Measurements from ENCODE around the gene SAMD4B.

Gene SAMD4B

DNA sequence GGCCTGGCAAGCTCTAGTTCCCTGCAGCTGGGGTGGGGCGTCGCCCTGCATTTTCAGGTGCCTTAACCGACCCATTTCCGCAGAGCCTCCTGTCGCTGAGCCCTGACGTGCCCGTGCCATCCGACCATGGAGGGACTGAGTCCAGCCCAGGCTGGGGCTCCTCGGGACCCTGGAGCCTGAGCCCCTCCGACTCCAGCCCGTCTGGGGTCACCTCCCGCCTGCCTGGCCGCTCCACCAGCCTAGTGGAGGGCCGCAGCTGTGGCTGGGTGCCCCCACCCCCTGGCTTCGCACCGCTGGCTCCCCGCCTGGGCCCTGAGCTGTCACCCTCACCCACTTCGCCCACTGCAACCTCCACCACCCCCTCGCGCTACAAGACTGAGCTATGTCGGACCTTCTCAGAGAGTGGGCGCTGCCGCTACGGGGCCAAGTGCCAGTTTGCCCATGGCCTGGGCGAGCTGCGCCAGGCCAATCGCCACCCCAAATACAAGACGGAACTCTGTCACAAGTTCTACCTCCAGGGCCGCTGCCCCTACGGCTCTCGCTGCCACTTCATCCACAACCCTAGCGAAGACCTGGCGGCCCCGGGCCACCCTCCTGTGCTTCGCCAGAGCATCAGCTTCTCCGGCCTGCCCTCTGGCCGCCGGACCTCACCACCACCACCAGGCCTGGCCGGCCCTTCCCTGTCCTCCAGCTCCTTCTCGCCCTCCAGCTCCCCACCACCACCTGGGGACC lies 65.6 kb downstream of the SAMD4B start:
- in situ Hi-C loops (cut with HindIII; ENCODE audit: low sequenced_read_pairs): no loop called here

DNA sequence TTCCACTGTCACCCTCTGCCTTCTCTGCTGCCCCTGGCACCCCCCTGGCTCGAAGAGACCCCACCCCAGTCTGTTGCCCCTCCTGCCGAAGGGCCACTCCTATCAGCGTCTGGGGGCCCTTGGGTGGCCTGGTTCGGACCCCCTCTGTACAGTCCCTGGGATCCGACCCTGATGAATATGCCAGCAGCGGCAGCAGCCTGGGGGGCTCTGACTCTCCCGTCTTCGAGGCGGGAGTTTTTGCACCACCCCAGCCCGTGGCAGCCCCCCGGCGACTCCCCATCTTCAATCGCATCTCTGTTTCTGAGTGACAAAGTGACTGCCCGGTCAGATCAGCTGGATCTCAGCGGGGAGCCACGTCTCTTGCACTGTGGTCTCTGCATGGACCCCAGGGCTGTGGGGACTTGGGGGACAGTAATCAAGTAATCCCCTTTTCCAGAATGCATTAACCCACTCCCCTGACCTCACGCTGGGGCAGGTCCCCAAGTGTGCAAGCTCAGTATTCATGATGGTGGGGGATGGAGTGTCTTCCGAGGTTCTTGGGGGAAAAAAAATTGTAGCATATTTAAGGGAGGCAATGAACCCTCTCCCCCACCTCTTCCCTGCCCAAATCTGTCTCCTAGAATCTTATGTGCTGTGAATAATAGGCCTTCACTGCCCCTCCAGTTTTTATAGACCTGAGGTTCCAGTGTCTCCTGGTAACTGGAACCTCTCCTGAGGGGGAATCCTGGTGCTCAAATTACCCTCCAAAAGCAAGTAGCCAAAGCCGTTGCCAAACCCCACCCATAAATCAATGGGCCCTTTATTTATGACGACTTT lies 66.4 kb downstream of the SAMD4B start:
- in situ Hi-C loops (cut with HindIII; ENCODE audit: low sequenced_read_pairs): no loop called here

GRCh38 chr19:39409208-39410016 lies 67.2 kb downstream of the SAMD4B start:
- in situ Hi-C loops (cut with HindIII; ENCODE audit: low sequenced_read_pairs): no loop called here

GRCh38 chr19:39410017-39410830 lies 68.0 kb downstream of the SAMD4B start:
- in situ Hi-C loops (cut with HindIII; ENCODE audit: low sequenced_read_pairs): no loop called here

DNA sequence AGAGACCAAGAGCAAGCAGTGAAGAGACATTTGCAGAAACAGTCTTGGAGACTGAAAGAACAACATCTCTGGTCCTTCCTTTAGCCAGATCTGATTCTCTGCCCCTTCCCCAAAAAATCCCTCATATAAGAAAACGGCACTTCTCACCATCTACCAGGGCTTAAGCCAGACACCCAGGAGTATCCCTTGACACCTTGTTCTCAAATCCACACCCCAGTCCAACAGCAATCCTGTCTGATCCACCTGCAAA lies 68.5 kb downstream of the SAMD4B start:
- in situ Hi-C loops (cut with HindIII; ENCODE audit: low sequenced_read_pairs): no loop called here

DNA sequence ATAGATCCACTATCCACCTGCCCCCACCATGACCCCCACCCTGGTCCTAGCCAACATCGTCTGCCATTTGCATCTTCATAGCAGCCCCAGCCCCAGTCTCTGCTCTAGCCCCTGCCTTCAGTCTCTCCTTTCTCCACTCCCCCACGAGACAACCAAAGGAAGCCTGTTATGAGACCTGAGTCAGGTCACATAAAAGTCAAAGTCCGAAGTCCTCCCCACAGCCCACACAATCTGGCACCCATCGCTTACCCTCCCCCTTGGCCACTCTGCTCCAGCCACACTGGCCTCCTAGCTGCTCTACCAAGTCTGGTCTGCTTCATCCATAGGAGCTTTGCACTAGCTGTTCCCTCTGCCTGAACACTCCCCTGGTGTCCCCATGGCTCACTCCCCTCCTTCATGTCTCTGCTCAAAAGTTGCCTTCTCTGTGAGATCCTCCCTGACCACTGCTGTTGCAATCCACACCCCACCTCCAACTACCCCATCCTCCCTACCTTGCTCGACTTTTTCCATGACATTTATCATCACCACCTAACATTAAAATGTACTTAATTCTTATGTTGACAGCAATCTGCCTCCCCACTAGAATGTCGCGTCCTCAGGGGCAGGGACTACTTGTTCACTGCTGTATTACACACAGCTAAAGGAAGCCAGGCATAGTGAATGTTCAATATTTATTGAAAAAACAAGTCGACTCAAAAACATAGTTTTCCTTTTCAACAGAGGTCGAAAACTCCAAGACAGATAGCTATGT lies 69.0 kb downstream of the SAMD4B start:
- in situ Hi-C loops (cut with HindIII; ENCODE audit: low sequenced_read_pairs): no loop called here

DNA sequence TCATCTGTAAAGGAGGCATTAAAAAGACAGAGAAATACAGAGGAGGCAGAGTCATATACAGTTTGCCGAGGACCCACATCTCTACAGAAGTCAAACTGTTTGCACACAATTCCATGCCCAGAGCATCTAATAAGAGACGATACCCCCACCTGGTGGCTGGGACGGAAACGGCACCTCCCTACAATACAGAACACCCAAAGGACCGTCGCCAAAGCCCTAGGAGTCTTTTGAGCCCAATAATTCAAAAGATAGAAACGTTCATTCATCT lies 69.5 kb downstream of the SAMD4B start:
- in situ Hi-C loops (cut with HindIII; ENCODE audit: low sequenced_read_pairs): no loop called here

DNA sequence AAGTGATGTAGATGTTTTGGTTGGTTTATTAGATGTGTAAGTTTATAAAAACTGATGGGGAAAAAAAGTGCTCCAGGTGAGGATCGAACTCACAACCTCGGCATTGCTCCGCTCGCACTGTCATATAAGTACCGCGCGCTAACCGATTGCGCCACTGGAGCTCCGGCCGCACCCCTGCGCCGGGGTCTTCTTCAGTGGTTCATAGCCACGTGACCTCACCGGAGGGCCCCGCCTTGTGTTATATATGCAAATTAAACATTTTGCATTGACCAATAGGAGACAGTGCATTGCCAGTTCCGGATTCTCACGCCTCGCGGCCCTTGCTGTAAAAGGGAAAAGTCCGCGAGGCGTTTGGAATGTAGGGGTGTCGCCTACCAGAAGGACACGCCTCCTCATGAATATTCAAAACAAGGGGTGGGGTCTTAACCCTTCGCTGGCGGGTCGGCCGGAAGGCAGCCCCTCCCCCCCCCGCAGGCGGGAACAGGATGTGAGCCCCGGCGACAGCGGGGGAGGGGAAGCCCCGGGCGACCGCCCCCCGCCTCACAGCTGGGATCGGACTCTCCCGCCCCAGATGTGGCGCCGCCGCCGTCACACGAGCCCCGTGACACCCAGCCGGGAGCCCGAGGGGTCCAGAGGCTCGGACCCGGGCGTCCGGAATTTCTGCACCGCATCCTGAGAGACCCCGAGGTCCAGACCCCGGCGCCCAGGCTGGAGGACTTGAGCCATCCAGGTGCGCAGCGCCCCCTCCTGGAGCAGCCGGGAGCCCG lies 70.1 kb downstream of the SAMD4B start, which contains the start of gene PLEKHG2:
Gene PLEKHG2 (plus strand): TSS at position 570 of the 767 bp plus-strand sequence. CDS start 1,418 bp downstream, outside the sequence.
- in situ Hi-C loops (cut with HindIII; ENCODE audit: low sequenced_read_pairs): no loop called here

GRCh38 chr19:39412867-39413271 lies 70.6 kb downstream of the SAMD4B start:
- in situ Hi-C loops (cut with HindIII; ENCODE audit: low sequenced_read_pairs): no loop called here

- in situ Hi-C loops (cut with HindIII; ENCODE audit: low sequenced_read_pairs): no loop called here
These were observed 71.2 kb downstream of the SAMD4B start for GRCh38 chr19:39413272-39413910.

DNA sequence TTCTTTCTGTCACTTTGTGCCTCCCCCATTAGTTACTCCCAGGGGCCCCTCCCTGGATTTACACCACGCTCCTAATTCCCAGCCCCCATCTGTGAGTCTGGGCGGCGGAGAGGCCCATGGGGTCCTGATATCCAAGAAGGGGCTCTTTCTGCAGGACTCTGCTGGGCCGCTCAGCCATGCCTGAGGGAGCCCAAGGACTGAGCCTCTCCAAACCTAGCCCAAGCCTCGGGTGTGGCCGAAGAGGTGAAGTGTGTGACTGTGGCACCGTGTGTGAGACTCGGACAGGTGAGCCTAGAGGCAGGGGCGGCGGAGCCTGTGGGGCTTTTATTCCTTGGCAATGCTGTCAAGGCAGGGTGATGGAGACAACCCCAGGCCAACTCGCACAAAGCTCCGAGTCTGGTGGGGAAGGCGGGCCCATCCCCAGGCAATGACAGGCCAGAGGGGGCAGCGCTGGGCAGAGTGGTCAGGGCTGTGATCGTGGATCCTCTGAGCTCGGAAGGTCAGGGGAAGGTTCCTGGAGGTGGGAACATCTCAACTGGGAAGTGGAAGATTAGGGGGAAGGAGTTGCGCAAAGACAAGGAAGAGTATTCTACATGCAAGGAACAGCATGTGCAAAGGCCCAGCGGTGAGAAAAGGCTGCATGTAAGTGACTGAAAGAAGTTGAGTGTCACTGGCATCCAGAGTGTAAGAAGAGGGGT lies 71.8 kb downstream of the SAMD4B start:
- in situ Hi-C loops (cut with HindIII; ENCODE audit: low sequenced_read_pairs): no loop called here

DNA sequence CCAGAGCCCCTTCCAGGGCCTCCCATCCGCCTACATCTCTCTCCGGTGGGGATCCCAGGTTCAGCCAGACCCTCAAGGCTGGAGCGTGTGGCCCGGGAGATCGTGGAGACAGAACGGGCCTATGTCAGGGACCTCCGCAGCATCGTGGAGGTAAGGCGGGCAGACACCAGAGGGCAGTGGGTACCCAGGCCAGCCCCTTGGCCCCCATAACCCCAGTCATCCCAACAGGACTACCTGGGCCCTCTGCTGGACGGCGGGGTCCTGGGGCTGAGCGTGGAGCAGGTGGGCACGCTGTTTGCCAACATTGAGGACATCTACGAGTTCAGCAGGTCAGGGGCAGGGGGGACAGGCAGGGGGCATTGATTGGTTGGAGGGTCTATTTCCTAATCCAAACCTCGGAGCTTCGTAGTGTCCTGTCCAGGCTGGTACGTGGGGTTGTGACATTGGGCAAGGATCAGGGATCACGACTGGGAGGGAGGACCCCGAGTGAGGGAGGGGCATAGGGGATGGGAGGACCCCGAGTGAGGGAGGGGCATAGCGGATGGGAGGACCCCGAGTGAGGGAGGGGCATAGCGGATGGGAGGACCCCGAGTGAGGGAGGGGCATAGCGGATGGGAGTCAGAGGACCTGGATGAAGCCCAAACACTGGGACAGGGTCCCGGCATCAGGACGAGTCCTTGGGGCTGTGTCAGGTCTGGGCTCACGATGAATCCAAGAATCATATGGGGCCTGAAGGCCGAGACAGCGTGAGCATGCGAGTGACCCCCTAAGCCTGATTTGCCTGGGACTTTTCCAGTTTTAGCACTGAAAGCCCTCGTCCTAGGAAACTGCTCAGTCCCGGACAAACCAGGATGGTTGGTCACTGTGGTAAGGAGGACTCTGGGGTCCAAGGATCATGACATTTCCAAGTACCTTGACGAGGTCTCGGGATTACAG lies 73.2 kb downstream of the SAMD4B start:
- in situ Hi-C loops (cut with HindIII; ENCODE audit: low sequenced_read_pairs): no loop called here

DNA sequence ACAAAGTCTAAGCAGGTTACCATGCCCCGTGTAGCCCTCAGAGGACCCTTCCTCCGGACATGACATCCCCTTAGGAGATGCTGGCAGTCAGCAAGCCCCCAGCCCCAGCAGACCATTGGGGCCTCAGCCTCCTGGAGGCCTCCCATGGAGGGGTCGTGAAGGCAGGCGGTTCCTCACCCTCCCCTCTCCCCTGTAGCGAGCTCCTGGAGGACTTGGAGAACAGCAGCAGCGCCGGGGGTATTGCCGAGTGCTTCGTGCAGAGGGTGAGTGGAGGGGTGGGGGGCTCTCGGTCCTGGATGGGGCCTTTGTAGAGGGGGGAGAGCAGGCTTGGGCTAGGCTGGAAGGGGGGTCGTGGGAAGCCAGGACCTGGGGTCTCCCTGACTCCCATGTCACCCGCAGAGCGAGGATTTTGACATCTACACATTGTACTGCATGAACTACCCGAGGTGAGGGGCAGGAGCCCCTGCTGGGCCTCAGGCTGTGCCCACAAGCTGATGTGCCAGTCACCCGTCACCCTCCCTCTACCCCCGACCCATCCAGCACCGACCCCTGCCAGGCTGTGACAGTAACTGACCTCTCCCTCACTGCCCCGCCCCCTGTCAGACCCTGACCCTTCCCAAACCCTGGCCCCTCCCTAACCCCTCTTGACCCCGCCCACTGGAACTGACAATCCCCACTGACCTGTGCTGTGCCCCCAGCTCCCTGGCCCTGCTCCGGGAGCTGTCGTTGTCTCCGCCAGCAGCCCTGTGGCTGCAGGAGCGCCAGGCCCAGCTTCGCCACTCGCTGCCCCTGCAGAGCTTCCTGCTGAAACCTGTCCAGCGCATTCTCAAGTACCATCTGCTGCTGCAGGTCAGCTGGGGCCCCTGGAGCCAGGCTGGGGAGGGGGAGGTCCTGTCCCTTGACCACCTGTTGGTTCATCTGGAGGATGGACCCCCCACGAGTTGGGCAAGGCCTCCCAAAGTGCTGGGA lies 74.2 kb downstream of the SAMD4B start:
- in situ Hi-C loops (cut with HindIII; ENCODE audit: low sequenced_read_pairs): no loop called here

GRCh38 chr19:39417463-39418181 lies 75.4 kb downstream of the SAMD4B start:
- in situ Hi-C loops (cut with HindIII; ENCODE audit: low sequenced_read_pairs): no loop called here

- in situ Hi-C loops (cut with HindIII; ENCODE audit: low sequenced_read_pairs): no loop called here
These were observed 76.8 kb downstream of the SAMD4B start for GRCh38 chr19:39419003-39419402.

DNA sequence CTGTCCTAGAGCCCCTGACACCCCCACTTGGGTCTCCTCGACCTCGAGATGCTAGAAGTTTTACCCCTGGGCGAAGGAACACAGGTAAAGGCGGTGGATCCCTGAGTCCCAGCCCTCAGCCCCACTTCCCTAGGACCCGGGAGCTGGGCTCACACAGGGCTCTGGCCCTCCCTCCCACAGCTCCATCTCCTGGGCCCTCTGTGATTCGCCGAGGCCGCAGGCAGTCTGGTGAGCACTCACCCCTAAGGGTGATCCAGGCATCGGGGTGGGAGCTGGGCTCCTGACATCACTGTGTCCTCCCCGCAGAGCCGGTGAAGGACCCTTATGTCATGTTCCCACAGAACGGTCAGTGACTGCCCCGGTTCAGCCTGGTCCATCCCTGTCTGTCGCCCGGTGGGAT lies 78.5 kb downstream of the SAMD4B start:
- in situ Hi-C loops (cut with HindIII; ENCODE audit: low sequenced_read_pairs): no loop called here

All from DLD1 (cell line).